Breast epithelium (tissue), 4 donors: Measurements from ENCODE around the gene VAPA. TPM values are rescaled to one million over a fixed set of nuclear protein-coding genes. Genes with fewer than 3 reads are reported as not detected.

Source experiments
- DNase-seq, 2 donors: peaks; one replicate each; pipeline ENCODE4 v3.0.0-alpha.2; 2019; ENCODE audit warnings: low spot score in 2 of 2
- H3K27ac ChIP-seq, 2 donors: fragments of 200-600 bp; sonication (generic) in 1 of 2; one replicate each; pipeline ENCODE4 v1.5.1; 2016 to 2019; ENCODE audit warnings: mild to moderate bottlenecking in 1 of 2
- H3K27me3 ChIP-seq, 2 donors: fragments of 200-600 bp; sonication (generic) in 1 of 2; one replicate each; pipeline versions ENCODE4 v1.5.1 to v1.6.0; 2017 to 2019; ENCODE audit warnings: control low read depth in 1 of 2, mild to moderate bottlenecking in 1 of 2
- H3K36me3 ChIP-seq: fragments of 200-600 bp; one replicate; pipeline ENCODE4 v1.5.1; 2019
- H3K4me1 ChIP-seq, 2 donors: fragments of 200-600 bp; sonication (generic); one replicate each; pipeline ENCODE4 v1.5.1; 2016 to 2019; ENCODE audit warnings: control low read depth in 1 of 2
- H3K4me3 ChIP-seq, 3 donors: fragments of 200-600 bp; sonication (generic); 1 replicate in 2 of 3; 2 replicates in 1 of 3; pipeline ENCODE4 v1.5.1; 2016 to 2019; ENCODE audit warnings: mild to moderate bottlenecking in 3 of 3, moderate library complexity in 2 of 3
- H3K9me3 ChIP-seq, 2 donors: fragments of 200-600 bp; sonication (generic) in 1 of 2; one replicate each; pipeline ENCODE4 v1.5.1; 2016 to 2019; ENCODE audit warnings: control low read depth in 1 of 2
- CTCF ChIP-seq, 3 donors: fragments of 450-650 bp; IDR thresholded peaks; one replicate each; pipeline ENCODE4 v1.5.1; 2016 to 2017; ENCODE audit warnings: antibody characterized with exemption in 3 of 3, mild to moderate bottlenecking in 3 of 3, moderate library complexity in 3 of 3
- POLR2A ChIP-seq: fragments of 450-650 bp; IDR thresholded peaks from one replicate; pipeline ENCODE4 v1.6.1; 2016; ENCODE audit warnings: antibody characterized with exemption, mild to moderate bottlenecking, moderate library complexity
- POLR2AphosphoS5 ChIP-seq, 3 donors: sonication (generic); formaldehyde crosslinking; IDR thresholded peaks; one replicate each; pipeline ENCODE4 v1.6.1; 2017; ENCODE audit warnings: antibody characterized with exemption in 3 of 3
- intact Hi-C: fragments of 100-400 bp; cut with DNase I; formaldehyde crosslinking; loops from one replicate; pipeline ENCODE4 v1.15.1; 2023; ENCODE audit warnings: low total_unique reads
- total RNA-seq, 3 donors: library from RNA; depleted of rRNA; stranded (reverse); fragments of >200 nt; gene quantifications; one replicate each; pipeline ENCODE4 v1.1.0, GENCODE V29; 2016

Gene VAPA
- total RNA-seq, 3 donors from 2014 or later: 235 to 263 (median 260) TPM

GRCh38 chr18:9960258-9960904 lies 46.6 kb downstream of the VAPA start:
- H3K9me3 ChIP-seq: no peaks in the 10 kb centered on the region
- no peaks in the 10 kb centered on the region for H3K4me1 ChIP-seq
- no peaks in the 10 kb centered on the region for H3K27me3 ChIP-seq
- no peak overlapping the region for H3K4me3 ChIP-seq
- H3K36me3 ChIP-seq: peaks cover 4% of the 10 kb centered on the region
- H3K27ac ChIP-seq: no peak overlapping the region
- TF ChIP-seq POLR2A (no peak), CTCF (IDR thresholded peaks at IDR 0.05) (no peak), POLR2AphosphoS5 (IDR thresholded peaks at IDR 0.05) (no peak)
- no peak for DNase-seq
- intact Hi-C loops: no loop called here

GRCh38 chr18:9961041-9961440 lies 47.2 kb downstream of the VAPA start:
- no peak overlapping the region for H3K4me3 ChIP-seq
- H3K27me3 ChIP-seq: no peaks in the 10 kb centered on the region
- H3K27ac ChIP-seq: no peak overlapping the region
- no peaks in the 10 kb centered on the region for H3K9me3 ChIP-seq
- no peak for DNase-seq
- peak in 1 of 3 donors; percentile 22 for TF ChIP-seq POLR2AphosphoS5 (IDR thresholded peaks at IDR 0.05)
- no peak for TF ChIP-seq CTCF (IDR thresholded peaks at IDR 0.05)
- H3K4me1 ChIP-seq: no peaks in the 10 kb centered on the region
- intact Hi-C loops: no loop called here
- no peaks in the 10 kb centered on the region for H3K36me3 ChIP-seq

- TF ChIP-seq POLR2A: no peak
- TF ChIP-seq POLR2AphosphoS5 (IDR thresholded peaks at IDR 0.05): no peak
- H3K27ac ChIP-seq: no peak overlapping the region
- no peak for DNase-seq
Observed at GRCh38 chr18:9965711-9966624, 52.2 kb downstream of the VAPA start.

GRCh38 chr18:9968081-9968848 lies 54.4 kb downstream of the VAPA start:
- no peak overlapping the region for H3K27ac ChIP-seq
- DNase-seq: no peak
- H3K36me3 ChIP-seq: no peaks in the 10 kb centered on the region
- no peaks in the 10 kb centered on the region for H3K4me1 ChIP-seq
- peaks cover 0 to 5% of the 10 kb centered on the region in 2 donors for H3K27me3 ChIP-seq
- intact Hi-C loops: no loop called here
- TF ChIP-seq POLR2AphosphoS5 (IDR thresholded peaks at IDR 0.05) (no peak), CTCF (IDR thresholded peaks at IDR 0.05) (no peak), POLR2A (no peak)
- peak overlapping the region in 1 of 3 donors; percentile 15 for H3K4me3 ChIP-seq
- no peaks in the 10 kb centered on the region for H3K9me3 ChIP-seq

More at GRCh38 chr18:9965711-9966624, 52.2 kb downstream of the VAPA start:
- no peak overlapping the region for H3K4me3 ChIP-seq
- no peaks in the 10 kb centered on the region for H3K9me3 ChIP-seq
- no peaks in the 10 kb centered on the region for H3K36me3 ChIP-seq
- intact Hi-C loops: no loop called here
- H3K4me1 ChIP-seq: no peaks in the 10 kb centered on the region
- H3K27me3 ChIP-seq: peaks cover 0 to 5% of the 10 kb centered on the region in 2 donors

- no peak for DNase-seq
- Histone ChIP-seq H3K4me3 (no peak overlapping the region), H3K27ac (no peak overlapping the region), H3K27me3 (peaks cover 0 to 5% of the 10 kb centered on the region in 2 donors), H3K36me3 (no peaks in the 10 kb centered on the region), H3K4me1 (no peaks in the 10 kb centered on the region), H3K9me3 (no peaks in the 10 kb centered on the region)
- no peak for TF ChIP-seq CTCF (IDR thresholded peaks at IDR 0.05)
- TF ChIP-seq POLR2AphosphoS5 (IDR thresholded peaks at IDR 0.05): no peak
- TF ChIP-seq POLR2A: no peak
- intact Hi-C loops: no loop called here
Observed at GRCh38 chr18:9969247-9969646, 55.4 kb downstream of the VAPA start.
